GM21825 (cell line): ENCODE measurements around the gene MPP1.

Source experiments
- ATAC-seq: cut with Tn5 transposase; IDR thresholded peaks from one replicate; pipeline ENCODE4 v1.9.1; 2021; ENCODE audit warnings: mild to moderate bottlenecking, moderate library complexity; ENCODE audit not compliant: unreplicated experiment

MPP1 gene

GRCh38 chrX:154813801-154814200 is 8.5 kb upstream of the MPP1 start:
- no peak for ATAC-seq

GRCh38 chrX:154812341-154813101 is 7.2 kb upstream of the MPP1 start:
- no peak for ATAC-seq

GRCh38 chrX:154809939-154810665 is 4.8 kb upstream of the MPP1 start:
- ATAC-seq = no peak

GRCh38 chrX:154806837-154807501 is 1.7 kb upstream of the MPP1 start:
- no peak for ATAC-seq

- no peak for ATAC-seq
These were observed 409 bp upstream of the MPP1 start for GRCh38 chrX:154805696-154806091.

- no peak for ATAC-seq
These were observed 876 bp downstream of the MPP1 start for GRCh38 chrX:154804261-154804956.

GRCh38 chrX:154802947-154803346 is 2.3 kb downstream of the MPP1 start:
- no peak for ATAC-seq

- ATAC-seq = no peak
These were observed 4.6 kb downstream of the MPP1 start for GRCh38 chrX:154800478-154801210.

- no peak for ATAC-seq
These were observed 5.5 kb downstream of the MPP1 start for GRCh38 chrX:154799556-154800348.

- no peak for ATAC-seq
These were observed 8.3 kb downstream of the MPP1 start for GRCh38 chrX:154797006-154797405.

- no peak for ATAC-seq
These were observed 10.3 kb downstream of the MPP1 start for GRCh38 chrX:154795016-154795415.

GRCh38 chrX:154793084-154793795 is 12.0 kb downstream of the MPP1 start:
- ATAC-seq = no peak

- ATAC-seq = no peak
These were observed 13.3 kb downstream of the MPP1 start for GRCh38 chrX:154791939-154792338.

GRCh38 chrX:154791467-154791866 is 13.8 kb downstream of the MPP1 start:
- no peak for ATAC-seq

GRCh38 chrX:154785716-154786115 is 19.6 kb downstream of the MPP1 start:
- ATAC-seq = no peak

GRCh38 chrX:154784149-154784995 is 20.9 kb downstream of the MPP1 start:
- no peak for ATAC-seq

GRCh38 chrX:154780968-154781367 is 24.3 kb downstream of the MPP1 start:
- ATAC-seq = no peak

GRCh38 chrX:154779261-154779660 is 26.0 kb downstream of the MPP1 start:
- ATAC-seq = no peak
